Left renal cortex interstitium (tissue), 4 donors: ENCODE results near the gene SMIM13. TPM values are rescaled to one million over a fixed set of nuclear protein-coding genes. Genes with fewer than 3 reads are reported as not detected.

Experiments used
- DNase-seq, 4 donors: peaks; one replicate each; pipeline ENCODE4 v3.0.0-alpha.2; 2013; ENCODE audit warnings: low read depth in 4 of 4, low spot score in 2 of 4, missing footprints in 1 of 4
- polyA plus RNA-seq, 4 donors: library from polyadenylated mRNA; unstranded; fragments of 120-200 nt; gene quantifications; one replicate each; pipeline ENCODE4 v1.2.1, GENCODE V29; 2013; ENCODE audit not compliant: insufficient read length in 4 of 4

Gene SMIM13
- polyA plus RNA-seq, 4 donors: 16.1 to 18.5 (median 17.9) TPM

GRCh38 chr6:11149551-11149950, 55.9 kb downstream of the SMIM13 start:
- DNase-seq: no peak

DNA sequence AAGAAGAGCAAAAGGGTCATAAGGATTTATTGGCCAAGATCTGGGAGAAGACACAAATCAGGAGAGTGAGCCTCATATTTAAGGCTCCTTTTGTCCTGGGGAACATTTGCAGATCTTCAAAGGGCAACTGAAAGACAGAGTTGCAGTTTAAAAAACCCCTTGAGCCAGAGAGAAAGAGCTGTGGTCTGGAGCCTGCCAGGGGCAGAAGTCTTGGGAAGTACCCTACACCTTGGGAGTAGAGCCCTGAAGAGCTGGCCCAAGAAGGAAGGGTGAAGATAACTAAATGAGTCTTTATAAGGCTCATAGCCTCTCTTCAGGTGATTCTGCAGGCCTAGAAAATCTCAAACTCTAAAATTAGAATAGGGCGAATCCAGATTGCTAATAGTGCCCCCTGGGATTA, 57.9 kb downstream of the SMIM13 start:
- no peak for DNase-seq

GRCh38 chr6:11152581-11152980, 58.9 kb downstream of the SMIM13 start:
- DNase-seq: no peak

GRCh38 chr6:11153447-11153846, 59.8 kb downstream of the SMIM13 start:
- DNase-seq: no peak

GRCh38 chr6:11155589-11155988, 62.0 kb downstream of the SMIM13 start:
- DNase-seq: no peak

- DNase-seq: no peak
Observed at GRCh38 chr6:11160199-11160598, 66.6 kb downstream of the SMIM13 start.

DNA sequence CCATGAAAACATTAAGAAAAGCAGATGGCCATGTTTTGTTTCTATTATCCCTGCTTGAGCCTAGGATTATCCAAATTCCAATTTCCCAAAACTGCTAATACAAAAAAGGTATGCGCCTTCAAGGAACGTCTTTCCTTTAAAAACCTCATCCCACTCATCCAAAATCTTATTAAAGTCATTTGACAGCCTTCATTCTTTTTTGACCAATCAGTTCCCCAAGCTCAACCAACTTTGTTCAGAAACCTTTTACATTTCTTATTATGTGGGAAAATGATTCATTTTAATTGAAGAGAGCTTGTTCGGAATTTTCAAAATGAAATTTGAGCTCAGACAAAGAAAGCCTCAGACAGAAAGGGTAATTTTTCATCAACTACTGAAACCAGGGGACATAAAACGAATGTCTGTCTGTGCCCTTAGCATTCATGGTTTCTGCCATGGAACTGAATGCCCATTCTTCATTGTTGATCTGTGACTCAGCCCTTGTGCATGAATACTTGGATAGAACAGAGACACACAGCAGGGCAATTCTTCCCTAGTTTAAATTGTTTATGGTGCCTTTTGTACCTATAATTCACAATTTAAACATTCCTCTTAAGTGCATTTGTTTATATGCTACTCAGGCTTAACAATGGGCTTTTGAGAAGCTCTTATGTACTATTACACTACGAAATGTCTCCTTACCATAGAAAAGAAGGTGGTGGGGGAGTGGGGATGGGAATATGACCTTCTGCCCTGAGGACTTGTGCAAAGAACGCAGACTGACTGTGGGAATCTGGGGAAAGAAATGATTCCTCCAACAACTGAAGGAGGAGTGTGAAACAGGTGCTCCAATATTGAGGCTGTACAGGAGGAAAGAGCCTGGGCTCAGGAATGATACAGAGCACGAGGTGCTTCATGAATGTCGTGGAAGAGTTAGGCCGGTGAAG, 67.7 kb downstream of the SMIM13 start:
- no peak for DNase-seq

GRCh38 chr6:11162262-11162661, 68.6 kb downstream of the SMIM13 start:
- DNase-seq: no peak

- no peak for DNase-seq
Observed at GRCh38 chr6:11163932-11164331, 70.3 kb downstream of the SMIM13 start.

- no peak for DNase-seq
Observed at GRCh38 chr6:11164717-11165646, 71.3 kb downstream of the SMIM13 start.

GRCh38 chr6:11166948-11167347, 73.3 kb downstream of the SMIM13 start:
- no peak for DNase-seq

DNA sequence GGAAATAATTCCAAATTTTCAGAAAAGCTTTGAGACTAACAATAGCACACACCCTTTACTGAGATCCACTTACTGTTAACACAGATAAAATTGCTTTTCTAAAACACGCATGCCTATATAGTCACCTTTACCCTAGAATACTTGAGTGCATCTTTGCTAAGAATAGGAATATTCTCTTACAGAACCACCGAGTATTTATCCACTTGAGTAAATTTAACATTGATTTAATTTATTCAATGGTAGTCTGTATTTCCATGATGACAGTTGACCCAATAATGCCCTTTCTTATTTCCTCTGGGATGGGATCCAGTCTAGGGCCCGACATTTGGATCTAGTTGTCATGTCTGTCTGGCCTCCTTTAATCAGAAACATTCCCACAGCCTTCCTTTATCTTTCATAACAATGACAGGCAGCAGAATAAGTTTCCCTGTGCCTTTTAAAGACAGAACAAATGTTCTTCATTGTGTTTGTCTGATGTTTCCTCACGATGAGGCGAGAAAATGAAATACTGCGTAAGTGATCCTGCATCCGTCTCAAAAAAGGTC, 74.5 kb downstream of the SMIM13 start:
- no peak for DNase-seq

DNA sequence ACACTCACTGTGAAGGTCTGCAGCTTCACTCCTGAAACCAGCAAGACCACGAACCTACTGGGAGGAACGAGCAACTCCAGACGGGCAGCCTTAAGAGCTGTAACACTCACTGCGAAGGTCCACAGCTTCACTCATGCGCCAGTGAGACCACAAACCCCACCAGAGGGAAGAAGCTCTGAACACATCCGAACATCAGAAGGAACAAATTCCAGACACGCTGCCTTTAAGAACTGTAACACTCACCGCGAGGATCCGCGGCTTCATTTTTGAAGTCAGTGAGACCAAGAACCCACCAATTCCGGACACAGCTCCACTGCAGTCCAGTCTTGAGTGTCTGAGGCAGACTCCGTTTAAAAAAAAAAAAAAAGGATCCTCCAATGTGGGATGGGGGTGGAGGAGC, 78.3 kb downstream of the SMIM13 start:
- no peak for DNase-seq

GRCh38 chr6:11172501-11173327, 79.1 kb downstream of the SMIM13 start:
- DNase-seq: peak in 2 of 4 donors; percentile 50 to 62

- DNase-seq: no peak
Observed at GRCh38 chr6:11174242-11174611, 80.6 kb downstream of the SMIM13 start.

- DNase-seq: no peak
Observed at GRCh38 chr6:11177271-11177670, 83.6 kb downstream of the SMIM13 start.

DNA sequence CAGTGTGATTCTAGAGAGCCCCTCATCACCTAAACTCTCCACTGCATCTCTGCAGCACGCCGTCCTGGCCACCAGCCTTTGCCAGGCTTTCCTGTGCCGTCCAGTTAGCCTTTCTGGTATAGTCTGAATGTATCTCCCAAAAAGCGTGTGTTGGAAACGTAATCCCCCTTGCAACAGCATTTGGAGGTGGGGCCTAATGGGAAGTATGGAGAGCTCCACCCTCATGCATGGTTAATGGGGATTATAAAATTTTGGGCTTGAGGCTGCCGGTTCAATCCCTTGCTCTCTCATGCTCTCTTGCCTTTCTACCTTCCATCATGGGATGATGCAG, 85.4 kb downstream of the SMIM13 start:
- no peak for DNase-seq

DNA sequence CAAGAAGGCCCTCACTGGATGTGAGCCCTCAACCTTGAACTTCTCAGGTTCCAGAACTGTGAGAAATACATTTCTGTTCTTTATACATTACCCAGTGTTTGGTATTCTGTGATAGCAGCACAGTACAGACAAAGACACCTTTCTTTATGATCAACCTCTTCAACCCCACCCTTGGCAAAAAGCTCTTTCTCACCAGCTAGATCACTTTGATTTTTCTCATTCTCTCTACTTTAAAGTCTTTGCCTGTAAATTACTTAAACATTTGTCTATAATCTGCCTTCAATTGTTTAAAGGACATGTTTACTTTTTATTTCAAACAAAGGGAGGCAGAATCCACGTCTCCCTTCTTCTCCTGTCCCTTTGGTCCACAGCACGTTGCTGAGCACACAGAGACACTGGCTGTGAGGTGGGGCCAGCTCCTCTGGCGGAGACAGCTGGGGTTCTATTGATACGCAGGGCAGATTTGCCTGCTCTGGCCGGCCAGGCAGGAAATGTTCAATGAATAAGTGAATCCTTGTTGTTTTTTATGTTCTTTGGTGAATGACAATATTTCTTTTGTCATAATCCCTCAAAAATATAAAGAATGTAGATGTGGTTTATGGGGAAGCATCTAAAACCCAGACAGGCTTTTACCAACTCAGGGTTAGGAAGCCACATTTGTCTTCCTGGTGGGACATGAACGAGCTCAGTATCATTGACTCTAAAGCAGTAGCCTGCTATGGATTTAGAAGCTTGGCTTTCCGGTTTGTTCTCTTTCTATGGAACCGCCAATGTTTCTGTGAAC, 86.0 kb downstream of the SMIM13 start:
- no peak for DNase-seq

- DNase-seq: no peak
Observed at GRCh38 chr6:11181478-11182136, 88.0 kb downstream of the SMIM13 start.
